ENCODE results near the gene SIX1. TPM values are rescaled to one million over a fixed set of nuclear protein-coding genes. Genes with fewer than 3 reads are reported as not detected.
A peak's percentile ranks its signal among the peaks of the same experiment; 100 is the strongest.

Gene SIX1
- not detected for total RNA-seq

GRCh38 chr14:60648934-60649874, at the start of gene SIX1:
Gene SIX1, minus strand, starts transcription at chr14:60649477. Its CDS starts 288 bp downstream, at chr14:60649189.
- ATAC-seq, result peak; percentile 28 to 68

GRCh38 chr14:60695327-60695726, 46.0 kb upstream of the SIX1 start:
- Mint-ChIP-seq H3K9me3 (peaks cover 5 to 10% of the 10 kb centered on the region in 2 donors), H3K36me3 (no peaks in the 10 kb centered on the region), H3K27ac (no peak overlapping the region)
- ATAC-seq (no peak), DNase-seq (ENCODE audit: low spot score in 2 of 2) (no peak)

More at GRCh38 chr14:60648934-60649874, at the start of gene SIX1:
- Mint-ChIP-seq H3K9me3 (no peaks in the 10 kb centered on the region), H3K27ac (no peak within 1 kb of the TSS), H3K36me3 (peaks cover 8 to 19% of the 10 kb centered on the region in 2 donors)
- DNase-seq (ENCODE audit: low spot score in 2 of 2), result peak in 1 of 2 donors; percentile 40

- no peak for DNase-seq (ENCODE audit: low spot score in 2 of 2)
- H3K27ac Mint-ChIP-seq, result peak overlapping the region in 1 of 2 donors; percentile 44
- no peaks in the 10 kb centered on the region for H3K36me3 Mint-ChIP-seq
- peaks cover 0 to 4% of the 10 kb centered on the region in 2 donors for H3K9me3 Mint-ChIP-seq
- ATAC-seq, result no peak
These were observed 42.3 kb upstream of the SIX1 start for GRCh38 chr14:60691383-60692113.

- Mint-ChIP-seq H3K27ac (no peak overlapping the region), H3K9me3 (no peaks in the 10 kb centered on the region), H3K36me3 (no peaks in the 10 kb centered on the region)
- no peak for DNase-seq (ENCODE audit: low spot score in 2 of 2)
- ATAC-seq, result no peak
These were observed 37.6 kb upstream of the SIX1 start for GRCh38 chr14:60686865-60687264.

- Mint-ChIP-seq H3K9me3 (no peaks in the 10 kb centered on the region), H3K27ac (no peak overlapping the region), H3K36me3 (no peaks in the 10 kb centered on the region)
- DNase-seq (ENCODE audit: low spot score in 2 of 2) (no peak), ATAC-seq (no peak)
These were observed 34.9 kb upstream of the SIX1 start for GRCh38 chr14:60684203-60684602.

- no peaks in the 10 kb centered on the region for H3K36me3 Mint-ChIP-seq
- DNase-seq (ENCODE audit: low spot score in 2 of 2) (no peak), ATAC-seq (no peak)
- H3K27ac Mint-ChIP-seq, result no peak overlapping the region
- H3K9me3 Mint-ChIP-seq, result no peaks in the 10 kb centered on the region
These were observed 32.0 kb upstream of the SIX1 start for GRCh38 chr14:60681271-60681670.

GRCh38 chr14:60680511-60680910, 31.2 kb upstream of the SIX1 start:
- no peak for ATAC-seq
- Mint-ChIP-seq H3K36me3 (no peaks in the 10 kb centered on the region), H3K9me3 (no peaks in the 10 kb centered on the region)

GRCh38 chr14:60679566-60680258, 30.4 kb upstream of the SIX1 start:
- H3K9me3 Mint-ChIP-seq, result no peaks in the 10 kb centered on the region
- no peak for ATAC-seq
- no peaks in the 10 kb centered on the region for H3K36me3 Mint-ChIP-seq
- no peak for DNase-seq (ENCODE audit: low spot score in 2 of 2)
- no peak overlapping the region for H3K27ac Mint-ChIP-seq

More at GRCh38 chr14:60680511-60680910, 31.2 kb upstream of the SIX1 start:
- no peak overlapping the region for H3K27ac Mint-ChIP-seq
- DNase-seq (ENCODE audit: low spot score in 2 of 2), result no peak

- no peaks in the 10 kb centered on the region for H3K9me3 Mint-ChIP-seq
- ATAC-seq (no peak), DNase-seq (ENCODE audit: low spot score in 2 of 2) (no peak)
- no peaks in the 10 kb centered on the region for H3K36me3 Mint-ChIP-seq
- H3K27ac Mint-ChIP-seq, result no peak overlapping the region
These were observed 28.4 kb upstream of the SIX1 start for GRCh38 chr14:60677701-60678100.

GRCh38 chr14:60670989-60671388, 21.7 kb upstream of the SIX1 start:
- DNase-seq (ENCODE audit: low spot score in 2 of 2) (no peak), ATAC-seq (no peak)
- no peaks in the 10 kb centered on the region for H3K9me3 Mint-ChIP-seq
- no peak overlapping the region for H3K27ac Mint-ChIP-seq
- no peaks in the 10 kb centered on the region for H3K36me3 Mint-ChIP-seq

- no peak overlapping the region for H3K27ac Mint-ChIP-seq
- ATAC-seq (no peak), DNase-seq (ENCODE audit: low spot score in 2 of 2) (no peak)
- H3K9me3 Mint-ChIP-seq, result no peaks in the 10 kb centered on the region
- no peaks in the 10 kb centered on the region for H3K36me3 Mint-ChIP-seq
These were observed 19.3 kb upstream of the SIX1 start for GRCh38 chr14:60668431-60669112.

- no peaks in the 10 kb centered on the region for H3K9me3 Mint-ChIP-seq
These were observed 15.9 kb upstream of the SIX1 start for GRCh38 chr14:60665177-60665550.

GRCh38 chr14:60662982-60663381, 13.7 kb upstream of the SIX1 start:
- H3K27ac Mint-ChIP-seq, result no peak overlapping the region
- H3K36me3 Mint-ChIP-seq, result peaks cover 3 to 4% of the 10 kb centered on the region in 2 donors
- no peaks in the 10 kb centered on the region for H3K9me3 Mint-ChIP-seq
- ATAC-seq (no peak), DNase-seq (ENCODE audit: low spot score in 2 of 2) (no peak)

More at GRCh38 chr14:60665177-60665550, 15.9 kb upstream of the SIX1 start:
- H3K27ac Mint-ChIP-seq, result no peak overlapping the region
- no peaks in the 10 kb centered on the region for H3K36me3 Mint-ChIP-seq
- ATAC-seq (no peak), DNase-seq (ENCODE audit: low spot score in 2 of 2) (no peak)

- no peaks in the 10 kb centered on the region for H3K9me3 Mint-ChIP-seq
- H3K27ac Mint-ChIP-seq, result no peak overlapping the region
- ATAC-seq (no peak), DNase-seq (ENCODE audit: low spot score in 2 of 2) (no peak)
- H3K36me3 Mint-ChIP-seq, result peaks cover 4 to 6% of the 10 kb centered on the region in 2 donors
These were observed 12.4 kb upstream of the SIX1 start for GRCh38 chr14:60661721-60662120.

- Mint-ChIP-seq H3K36me3 (peaks cover 9 to 16% of the 10 kb centered on the region in 2 donors), H3K27ac (no peak overlapping the region), H3K9me3 (no peaks in the 10 kb centered on the region)
- no peak for ATAC-seq
- DNase-seq (ENCODE audit: low spot score in 2 of 2), result no peak
These were observed 9.8 kb upstream of the SIX1 start for GRCh38 chr14:60658909-60659585.

GRCh38 chr14:60658211-60658690, 9.0 kb upstream of the SIX1 start:
- Mint-ChIP-seq H3K9me3 (no peaks in the 10 kb centered on the region), H3K27ac (no peak overlapping the region), H3K36me3 (peaks cover 17 to 24% of the 10 kb centered on the region in 2 donors)
- no peak for ATAC-seq
- DNase-seq (ENCODE audit: low spot score in 2 of 2), result no peak

Measured in activated naive CD4-positive, alpha-beta T cell treated with anti-CD3 and anti-CD28 coated beads, Interleukin-2, amount 50 U/mL, for 72 hours (primary cell).